ENCODE data around the gene CCDC102A. TPM values are rescaled to one million over a fixed set of nuclear protein-coding genes. Genes with fewer than 3 reads are reported as not detected.

The CCDC102A gene
- total RNA-seq, 1 experiment from 2014 or later, result 10.5 TPM

GRCh38 chr16:57493767-57494166 lies 42.6 kb downstream of the CCDC102A start:
- in situ Hi-C loops (cut with HindIII; ENCODE audit: low pct_unique_long_range_greater_than_20kb, low sequenced_read_pairs), result no loop called here
- DNase-seq (ENCODE audit: low read depth, low spot score), result no peak

- in situ Hi-C loops (cut with HindIII; ENCODE audit: low pct_unique_long_range_greater_than_20kb, low sequenced_read_pairs), result no loop called here
- no peak for DNase-seq (ENCODE audit: low read depth, low spot score)
Observed at GRCh38 chr16:57489229-57489628, 47.1 kb downstream of the CCDC102A start.

GRCh38 chr16:57486858-57487834 lies 49.2 kb downstream of the CCDC102A start:
- DNase-seq (ENCODE audit: low read depth, low spot score), result no peak
- in situ Hi-C loops (cut with HindIII; ENCODE audit: low pct_unique_long_range_greater_than_20kb, low sequenced_read_pairs), result no loop called here

GRCh38 chr16:57485916-57486857 lies 50.2 kb downstream of the CCDC102A start, which contains the start of gene DOK4:
Gene DOK4 (minus strand): TSS chr16:57486493. CDS start chr16:57479507, 6,986 bp downstream.
- DNase-seq (ENCODE audit: low read depth, low spot score), result peak; percentile 49
- in situ Hi-C loops (cut with HindIII; ENCODE audit: low pct_unique_long_range_greater_than_20kb, low sequenced_read_pairs), result no loop called here

- DNase-seq (ENCODE audit: low read depth, low spot score), result no peak
- in situ Hi-C loops (cut with HindIII; ENCODE audit: low pct_unique_long_range_greater_than_20kb, low sequenced_read_pairs), result no loop called here
Observed at GRCh38 chr16:57485091-57485915, 51.1 kb downstream of the CCDC102A start.

- in situ Hi-C loops (cut with HindIII; ENCODE audit: low pct_unique_long_range_greater_than_20kb, low sequenced_read_pairs), result no loop called here
- no peak for DNase-seq (ENCODE audit: low read depth, low spot score)
Observed at GRCh38 chr16:57484515-57485005, 51.8 kb downstream of the CCDC102A start.

- in situ Hi-C loops (cut with HindIII; ENCODE audit: low pct_unique_long_range_greater_than_20kb, low sequenced_read_pairs), result no loop called here
- no peak for DNase-seq (ENCODE audit: low read depth, low spot score)
Observed at GRCh38 chr16:57483725-57484514, 52.5 kb downstream of the CCDC102A start.

- in situ Hi-C loops (cut with HindIII; ENCODE audit: low pct_unique_long_range_greater_than_20kb, low sequenced_read_pairs), result no loop called here
- DNase-seq (ENCODE audit: low read depth, low spot score), result no peak
Observed at GRCh38 chr16:57482845-57483545, 53.4 kb downstream of the CCDC102A start.

- in situ Hi-C loops (cut with HindIII; ENCODE audit: low pct_unique_long_range_greater_than_20kb, low sequenced_read_pairs), result no loop called here
- DNase-seq (ENCODE audit: low read depth, low spot score), result no peak
Observed at GRCh38 chr16:57481421-57481820, 55.0 kb downstream of the CCDC102A start.

- no peak for DNase-seq (ENCODE audit: low read depth, low spot score)
- in situ Hi-C loops (cut with HindIII; ENCODE audit: low pct_unique_long_range_greater_than_20kb, low sequenced_read_pairs), result no loop called here
Observed at GRCh38 chr16:57480754-57481230, 55.6 kb downstream of the CCDC102A start.

GRCh38 chr16:57479976-57480753 lies 56.2 kb downstream of the CCDC102A start:
- DNase-seq (ENCODE audit: low read depth, low spot score), result no peak
- in situ Hi-C loops (cut with HindIII; ENCODE audit: low pct_unique_long_range_greater_than_20kb, low sequenced_read_pairs), result no loop called here

- DNase-seq (ENCODE audit: low read depth, low spot score), result peak; percentile 21
- in situ Hi-C loops (cut with HindIII; ENCODE audit: low pct_unique_long_range_greater_than_20kb, low sequenced_read_pairs), result no loop called here
Observed at GRCh38 chr16:57479205-57479975, 57.0 kb downstream of the CCDC102A start.

- in situ Hi-C loops (cut with HindIII; ENCODE audit: low pct_unique_long_range_greater_than_20kb, low sequenced_read_pairs), result no loop called here
- DNase-seq (ENCODE audit: low read depth, low spot score), result no peak
Observed at GRCh38 chr16:57478396-57479204, 57.8 kb downstream of the CCDC102A start.
